Epithelial cell of esophagus (primary cell): ENCODE results near the gene ARFIP2.

Experiments
- DNase-seq: peaks from one replicate; pipeline ENCODE4 v3.0.0; 2010; ENCODE audit warnings: low read depth
- H3K4me3 ChIP-seq: 2 replicates; pipeline ENCODE4 v1.5.1; 2011; ENCODE audit warnings: mild to moderate bottlenecking, low read length, control low read depth
- TF ChIP-seq, protein P1 (sequence below): IDR thresholded peaks from 2 replicates; pipeline ENCODE4 v1.5.1; 2011; ENCODE audit warnings: low read depth, mild to moderate bottlenecking, low read length, control low read depth, inconsistent platforms; ENCODE audit not compliant: insufficient read depth; ENCODE audit errors: missing control alignments

Gene ARFIP2

DNA sequence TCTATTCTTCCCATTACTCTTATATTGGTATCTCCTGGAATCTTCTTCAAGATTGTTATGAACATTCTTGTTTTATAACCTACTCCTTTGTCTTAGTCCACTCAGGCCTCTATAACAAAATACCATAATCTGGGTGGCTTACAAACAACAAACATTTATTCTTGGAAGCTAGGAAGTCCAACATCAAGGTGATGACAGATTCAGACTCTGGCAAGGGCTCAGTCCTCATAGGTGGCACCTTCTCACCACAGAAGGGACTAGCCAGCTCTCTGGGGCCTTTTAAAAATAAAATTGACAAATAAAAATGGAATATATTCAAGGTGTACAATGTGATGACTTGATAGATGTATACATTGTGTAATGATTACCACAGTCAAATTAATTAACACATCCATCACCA is 35.7 kb upstream of the ARFIP2 start:
- no peak overlapping the region for H3K4me3 ChIP-seq
- TF ChIP-seq, protein P1, sequence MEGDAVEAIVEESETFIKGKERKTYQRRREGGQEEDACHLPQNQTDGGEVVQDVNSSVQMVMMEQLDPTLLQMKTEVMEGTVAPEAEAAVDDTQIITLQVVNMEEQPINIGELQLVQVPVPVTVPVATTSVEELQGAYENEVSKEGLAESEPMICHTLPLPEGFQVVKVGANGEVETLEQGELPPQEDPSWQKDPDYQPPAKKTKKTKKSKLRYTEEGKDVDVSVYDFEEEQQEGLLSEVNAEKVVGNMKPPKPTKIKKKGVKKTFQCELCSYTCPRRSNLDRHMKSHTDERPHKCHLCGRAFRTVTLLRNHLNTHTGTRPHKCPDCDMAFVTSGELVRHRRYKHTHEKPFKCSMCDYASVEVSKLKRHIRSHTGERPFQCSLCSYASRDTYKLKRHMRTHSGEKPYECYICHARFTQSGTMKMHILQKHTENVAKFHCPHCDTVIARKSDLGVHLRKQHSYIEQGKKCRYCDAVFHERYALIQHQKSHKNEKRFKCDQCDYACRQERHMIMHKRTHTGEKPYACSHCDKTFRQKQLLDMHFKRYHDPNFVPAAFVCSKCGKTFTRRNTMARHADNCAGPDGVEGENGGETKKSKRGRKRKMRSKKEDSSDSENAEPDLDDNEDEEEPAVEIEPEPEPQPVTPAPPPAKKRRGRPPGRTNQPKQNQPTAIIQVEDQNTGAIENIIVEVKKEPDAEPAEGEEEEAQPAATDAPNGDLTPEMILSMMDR, result no peak
- no peak for DNase-seq

DNA sequence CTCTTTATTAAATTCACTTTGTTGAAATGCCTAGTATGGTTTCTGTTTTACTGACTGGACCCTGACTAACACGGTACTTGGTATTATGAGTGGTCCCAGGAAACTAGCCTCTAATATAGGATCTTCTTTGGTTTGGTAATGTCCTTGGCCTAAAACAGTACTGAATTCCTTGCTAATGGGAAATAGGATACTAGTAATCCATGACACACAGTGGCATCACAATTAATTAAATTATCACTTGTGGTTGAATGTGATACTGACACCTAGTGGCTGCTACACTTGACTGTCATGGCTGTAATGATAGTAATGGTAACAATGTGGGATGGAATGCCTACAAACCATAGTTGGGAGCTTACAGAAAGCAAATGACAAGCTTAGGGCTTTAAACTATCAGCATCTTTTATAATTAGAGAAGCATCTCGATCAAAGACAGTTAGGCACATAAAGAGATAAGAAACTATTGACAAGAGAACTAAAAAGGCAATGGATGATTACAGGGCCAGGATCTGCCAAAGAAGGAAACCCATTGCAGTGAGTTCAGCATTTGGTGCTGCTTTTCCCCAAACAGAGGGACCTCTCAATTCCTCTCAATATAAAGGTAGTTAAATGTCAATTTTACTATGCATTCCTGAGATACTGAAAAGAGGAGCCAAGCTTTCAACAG is 24.6 kb upstream of the ARFIP2 start:
- DNase-seq, result peak; percentile 89
- TF ChIP-seq, protein P1, result peak; percentile 75
- no peak overlapping the region for H3K4me3 ChIP-seq

DNA sequence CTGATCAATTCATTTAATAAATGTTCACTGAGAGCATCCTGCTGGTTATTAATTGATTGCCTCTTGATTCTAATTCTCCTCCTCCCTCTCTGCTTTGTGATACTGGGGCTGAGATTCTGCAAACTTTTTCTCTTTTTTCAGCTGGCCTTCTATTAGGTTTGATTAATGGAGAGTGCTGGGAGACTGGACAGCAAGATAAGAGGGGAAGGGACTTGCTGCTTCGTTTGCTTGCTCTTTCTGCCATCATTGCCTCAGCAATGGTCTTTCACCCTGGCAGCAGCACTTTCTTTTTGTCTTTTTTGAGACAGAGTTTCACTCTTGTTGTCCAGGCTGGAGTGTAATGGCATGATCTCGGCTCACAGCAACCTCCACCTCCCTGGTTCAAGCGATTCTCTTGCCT is 23.0 kb upstream of the ARFIP2 start:
- no peak overlapping the region for H3K4me3 ChIP-seq
- TF ChIP-seq, protein P1, result no peak
- no peak for DNase-seq

DNA sequence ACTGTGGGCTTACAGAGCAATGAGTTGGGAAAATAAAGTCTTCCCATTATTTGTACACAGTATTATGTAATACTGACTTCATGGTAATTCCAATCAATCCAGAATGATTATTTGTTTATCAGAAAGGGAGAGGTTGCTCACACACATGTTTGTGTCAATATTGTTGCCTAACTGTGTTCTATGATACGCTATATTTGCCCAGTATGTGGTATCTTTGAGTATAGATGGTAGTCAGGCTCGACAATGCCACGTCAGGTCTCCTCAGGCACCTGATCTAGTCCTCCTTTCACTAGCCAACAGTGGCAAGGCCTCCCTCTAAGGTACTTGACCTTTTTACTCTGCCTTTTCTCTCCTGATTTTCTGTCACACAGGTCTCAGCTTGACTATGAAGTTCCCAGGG is 21.3 kb upstream of the ARFIP2 start:
- no peak overlapping the region for H3K4me3 ChIP-seq
- TF ChIP-seq, protein P1, result no peak
- no peak for DNase-seq

DNA sequence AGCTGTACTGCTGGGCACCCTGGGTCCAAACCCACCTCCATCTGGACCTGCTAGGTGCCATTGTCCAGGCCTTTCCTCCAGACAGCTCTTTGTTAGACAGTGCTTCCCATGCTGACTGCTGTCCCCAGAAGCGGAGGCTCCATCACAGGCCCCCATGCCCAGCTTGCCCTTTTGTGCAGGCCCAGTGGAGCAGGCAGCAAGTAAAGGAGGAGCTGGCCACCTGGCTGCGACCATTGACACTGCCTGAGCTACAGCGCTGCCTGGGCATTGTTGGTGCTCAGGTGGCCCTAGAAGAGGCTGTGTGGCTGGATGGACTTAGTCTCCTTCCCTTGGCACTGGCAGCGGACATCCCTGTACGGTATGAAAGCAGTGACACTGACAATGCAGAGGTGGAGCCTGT is 17.4 kb upstream of the ARFIP2 start:
- TF ChIP-seq, protein P1, result no peak
- H3K4me3 ChIP-seq, result no peak overlapping the region
- DNase-seq, result no peak

DNA sequence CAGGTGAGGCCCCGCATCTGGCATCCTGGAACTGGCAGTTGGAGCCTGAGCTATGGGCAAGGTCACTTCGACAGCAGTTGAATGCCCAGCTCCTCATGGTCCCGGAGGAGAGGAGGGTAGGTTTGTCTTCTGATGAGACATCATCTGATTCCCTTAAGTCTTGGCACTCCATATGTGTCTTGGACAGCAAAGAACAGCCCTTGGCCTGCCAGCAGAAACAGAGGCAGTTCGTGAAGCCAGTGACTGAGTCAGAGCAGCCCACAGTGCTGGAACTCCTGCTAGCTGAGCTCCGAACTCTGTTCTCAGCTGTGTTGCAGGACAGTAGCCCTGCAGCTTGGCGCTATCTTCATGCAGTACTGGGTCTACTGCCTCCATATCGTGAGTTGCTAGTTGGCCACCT is 17.0 kb upstream of the ARFIP2 start:
- TF ChIP-seq, protein P1, result no peak
- no peak overlapping the region for H3K4me3 ChIP-seq
- DNase-seq, result no peak
